OCI-LY7 (cell line): ENCODE results near the gene SLC1A4. TPM values are rescaled to one million over a fixed set of nuclear protein-coding genes. Genes with fewer than 3 reads are reported as not detected.

Source experiments
- BruUV-seq: library from RNA; stranded (reverse); fragments of 400-500 nt; replicated peaks from 2 replicates; lab custom pipeline; 2021; lab: Mats Ljungman, UMichigan
- CTCF ChIA-PET: fragments of 300-600 bp; sonication (Branson Sonifier 250); formaldehyde crosslinking; loops from one replicate; lab custom pipeline; 2022; ENCODE audit warnings: antibody characterized with exemption; ENCODE audit not compliant: unreplicated experiment; lab: Charles Lee
- POLR2A ChIA-PET: fragments of 300-600 bp; sonication (Branson Sonifier 250); formaldehyde crosslinking; loops from one replicate; lab custom pipeline; 2022; ENCODE audit warnings: antibody characterized with exemption; lab: Charles Lee
- DNase-seq: peaks from one replicate; pipeline ENCODE4 v3.0.0-alpha.2; 2015; ENCODE audit warnings: low spot score
- H2AFZ ChIP-seq: fragments of 200-600 bp; sonication (generic), shearing (Covaris generic); 2 replicates; pipeline ENCODE4 v1.6.1; 2014; ENCODE audit warnings: mild to moderate bottlenecking, antibody characterized with exemption, low read length, moderate library complexity
- H3K27ac ChIP-seq: fragments of 200-600 bp; sonication (generic); 2 replicates; pipeline ENCODE4 v1.5.1; 2014; ENCODE audit warnings: mixed run types, low read depth, mild to moderate bottlenecking, moderate library complexity, low read length, inconsistent platforms; ENCODE audit not compliant: poor library complexity, severe bottlenecking
- H3K36me3 ChIP-seq: fragments of 200-600 bp; sonication (generic); 2 replicates; pipeline ENCODE4 v1.6.1; 2014; ENCODE audit warnings: mild to moderate bottlenecking, antibody characterized with exemption, low read length, moderate library complexity, mixed read lengths; ENCODE audit not compliant: insufficient read depth
- H3K4me1 ChIP-seq: fragments of 200-600 bp; sonication (generic); 2 replicates; pipeline ENCODE4 v1.5.1; 2014; ENCODE audit warnings: mild to moderate bottlenecking, low read length; ENCODE audit not compliant: insufficient read depth, poor library complexity, severe bottlenecking
- H3K4me2 ChIP-seq: fragments of 200-600 bp; sonication (generic); 2 replicates; pipeline ENCODE4 v1.6.1; 2014; ENCODE audit warnings: mild to moderate bottlenecking, low read length
- H3K4me3 ChIP-seq: fragments of 200-600 bp; sonication (generic); 2 replicates; pipeline ENCODE4 v1.5.1; 2014; ENCODE audit warnings: mild to moderate bottlenecking, low read depth, low read length; ENCODE audit not compliant: poor library complexity, severe bottlenecking
- H3K79me2 ChIP-seq: fragments of 200-600 bp; sonication (generic); 2 replicates; pipeline ENCODE4 v1.6.1; 2016; ENCODE audit warnings: low read depth, mild to moderate bottlenecking, low read length, moderate library complexity, mixed read lengths; ENCODE audit not compliant: insufficient read depth
- H3K9me2 ChIP-seq: fragments of 200-600 bp; sonication (generic); 2 replicates; pipeline ENCODE4 v1.6.1; 2016; ENCODE audit warnings: mild to moderate bottlenecking, low read length, mixed read lengths; ENCODE audit not compliant: insufficient read depth
- H3K9me3 ChIP-seq: fragments of 200-600 bp; sonication (generic); 2 replicates; pipeline ENCODE4 v1.6.1; 2014; ENCODE audit warnings: mild to moderate bottlenecking, mixed run types, low read length, mixed read lengths
- H4K20me1 ChIP-seq: fragments of 200-600 bp; sonication (generic); 2 replicates; pipeline ENCODE4 v1.6.1; 2014; ENCODE audit warnings: mild to moderate bottlenecking, antibody characterized with exemption, low read length, moderate library complexity, mixed read lengths; ENCODE audit not compliant: insufficient read depth
- EZH2phosphoT487 ChIP-seq: fragments of 200-600 bp; sonication (generic); IDR thresholded peaks from 2 replicates; pipeline ENCODE4 v1.6.1; 2018; ENCODE audit warnings: low read depth, borderline replicate concordance, mild to moderate bottlenecking, mixed run types, antibody characterized with exemption, low read length, moderate library complexity, mixed read lengths
- intact Hi-C: fragments of 100-400 bp; cut with micrococcal nuclease; formaldehyde crosslinking; loops from one replicate; pipeline ENCODE4 v1.10.0; 2022; ENCODE audit not compliant: unreplicated experiment
- total RNA-seq, 2 experiments: library from RNA; depleted of rRNA in 1 of 2; stranded (reverse); fragments of >200 nt in 1 of 2; shearing (Covaris generic) in 1 of 2; gene quantifications; 2 replicates each; pipeline ENCODE4 v1.2.3, GENCODE V29; 2014 to 2022
- TF ChIP-seq, protein P1 (sequence below): fragments of 200-600 bp; sonication (generic); conservative IDR thresholded peaks from 2 replicates; pipeline ENCODE4 v1.5.1; 2014; ENCODE audit warnings: mild to moderate bottlenecking, antibody characterized with exemption, low read length, moderate library complexity, mixed read lengths

The SLC1A4 gene
- total RNA-seq, 2 experiments from 2014 or later: 17.2 to 31.1 TPM

DNA sequence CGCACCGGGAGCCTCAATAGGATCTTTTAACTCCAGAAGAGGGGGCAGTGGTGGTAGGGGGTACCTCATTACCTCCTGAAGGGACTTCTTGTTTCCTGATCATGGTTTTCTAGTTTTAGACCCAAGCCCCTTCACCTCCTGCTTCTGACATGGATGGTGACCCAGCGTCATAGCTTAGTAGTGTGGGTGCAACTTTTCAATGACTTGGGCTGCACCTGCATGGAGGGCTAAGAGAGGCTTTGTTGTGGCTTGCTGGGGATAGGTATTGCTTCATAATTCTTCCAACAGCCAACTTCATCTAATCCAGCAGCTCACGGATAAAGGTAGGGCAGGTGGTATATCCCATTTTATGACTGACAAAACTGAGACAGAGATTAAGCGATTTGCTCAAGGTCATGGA is 3.0 kb downstream of the SLC1A4 start:
- Histone ChIP-seq H3K4me2 (peak overlapping the region; percentile 66), H3K79me2 (peaks cover 6% of the 10 kb centered on the region; the same call in 1 of the 2 replicates), H3K36me3 (no peaks in the 10 kb centered on the region), H3K9me3 (no peaks in the 10 kb centered on the region), H2AFZ (no peak overlapping the region), H3K9me2 (no peaks in the 10 kb centered on the region), H3K4me1 (peaks cover 43% of the 10 kb centered on the region), H3K4me3 (peak overlapping the region; percentile 47), H3K27ac (no peak overlapping the region), H4K20me1 (peaks cover 29% of the 10 kb centered on the region; the same call in 1 of the 2 replicates)
- DNase-seq: peak; percentile 26
- intact Hi-C loops: no loop called here
- ChIA-PET CTCF (interaction anchor here (1.0 kb wide), 1 partner anchor 13 kb away, joined by 3 read pairs; no protein-coding TSS in a partner anchor), POLR2A (interaction anchor here (0.5 to 2.9 kb wide), 9 partner anchors 11 to 397 kb away, joined by 3 to 16 read pairs (median 4); no protein-coding TSS in a partner anchor)
- no TSS peak for BruUV-seq
- TF ChIP-seq, protein P1, sequence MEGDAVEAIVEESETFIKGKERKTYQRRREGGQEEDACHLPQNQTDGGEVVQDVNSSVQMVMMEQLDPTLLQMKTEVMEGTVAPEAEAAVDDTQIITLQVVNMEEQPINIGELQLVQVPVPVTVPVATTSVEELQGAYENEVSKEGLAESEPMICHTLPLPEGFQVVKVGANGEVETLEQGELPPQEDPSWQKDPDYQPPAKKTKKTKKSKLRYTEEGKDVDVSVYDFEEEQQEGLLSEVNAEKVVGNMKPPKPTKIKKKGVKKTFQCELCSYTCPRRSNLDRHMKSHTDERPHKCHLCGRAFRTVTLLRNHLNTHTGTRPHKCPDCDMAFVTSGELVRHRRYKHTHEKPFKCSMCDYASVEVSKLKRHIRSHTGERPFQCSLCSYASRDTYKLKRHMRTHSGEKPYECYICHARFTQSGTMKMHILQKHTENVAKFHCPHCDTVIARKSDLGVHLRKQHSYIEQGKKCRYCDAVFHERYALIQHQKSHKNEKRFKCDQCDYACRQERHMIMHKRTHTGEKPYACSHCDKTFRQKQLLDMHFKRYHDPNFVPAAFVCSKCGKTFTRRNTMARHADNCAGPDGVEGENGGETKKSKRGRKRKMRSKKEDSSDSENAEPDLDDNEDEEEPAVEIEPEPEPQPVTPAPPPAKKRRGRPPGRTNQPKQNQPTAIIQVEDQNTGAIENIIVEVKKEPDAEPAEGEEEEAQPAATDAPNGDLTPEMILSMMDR: no peak
- no peak for TF ChIP-seq EZH2phosphoT487

DNA sequence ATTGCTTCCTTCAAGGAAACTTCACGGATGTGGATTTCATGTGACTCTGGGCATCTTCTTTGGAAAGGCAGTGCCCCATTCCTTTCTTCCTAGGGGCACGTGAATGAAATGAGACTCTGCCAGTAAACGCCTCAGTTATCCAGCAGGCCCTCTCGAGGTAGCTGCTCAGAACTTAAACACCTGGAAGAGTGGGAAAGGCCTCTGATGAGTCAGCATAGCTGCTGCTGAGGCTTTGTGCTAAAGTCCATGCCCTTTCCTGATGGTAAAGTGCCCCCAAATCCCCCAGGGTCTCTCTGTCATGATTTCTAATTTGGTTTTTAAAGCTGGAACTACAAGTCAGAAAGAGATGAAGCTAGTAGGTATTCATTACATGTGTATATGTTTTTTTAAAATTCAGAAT is 3.8 kb downstream of the SLC1A4 start:
- intact Hi-C loops: no loop called here
- BruUV-seq: no TSS peak
- Histone ChIP-seq H3K4me2 (peak overlapping the region; percentile 66), H3K27ac (no peak overlapping the region), H3K9me3 (no peaks in the 10 kb centered on the region), H3K36me3 (no peaks in the 10 kb centered on the region), H4K20me1 (peaks cover 29% of the 10 kb centered on the region; the same call in 1 of the 2 replicates), H3K4me1 (peaks cover 36% of the 10 kb centered on the region), H3K9me2 (no peaks in the 10 kb centered on the region), H3K79me2 (peaks cover 6% of the 10 kb centered on the region; the same call in 1 of the 2 replicates), H2AFZ (no peak overlapping the region), H3K4me3 (peak overlapping the region; percentile 47)
- DNase-seq: no peak
- ChIA-PET POLR2A (interaction anchor here (0.6 to 2.4 kb wide), 8 partner anchors 12 to 409 kb away, joined by 3 to 6 read pairs (median 4); no protein-coding TSS in a partner anchor), CTCF (interaction anchor here (0.5 to 1.0 kb wide), 2 partner anchors 14 to 1022 kb away, joined by 3 read pairs; no protein-coding TSS in a partner anchor)
- TF ChIP-seq, protein P1: no peak
- no peak for TF ChIP-seq EZH2phosphoT487

DNA sequence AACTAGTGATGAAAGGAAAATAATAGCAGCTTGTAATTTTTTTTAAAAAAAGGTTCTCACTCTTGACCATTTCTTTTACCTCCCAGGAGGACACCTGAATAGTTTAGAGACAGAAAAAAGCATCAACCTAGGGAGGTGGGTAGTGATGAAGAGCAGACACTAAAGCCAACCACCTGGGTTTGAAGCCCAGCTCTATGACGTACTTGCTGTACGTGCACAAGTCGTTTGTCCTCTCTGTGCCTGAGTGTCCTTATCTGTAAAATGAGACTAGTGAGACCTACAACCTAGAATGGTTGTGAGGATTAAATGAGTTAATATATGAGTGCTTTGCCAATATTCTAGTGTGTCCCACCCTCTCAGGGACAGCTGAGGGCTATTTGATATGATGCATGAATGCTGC is 5.8 kb downstream of the SLC1A4 start:
- ChIA-PET CTCF (no interaction called here), POLR2A (interaction anchor here (1.1 kb wide), 1 partner anchor 79 kb away, joined by 3 read pairs; no protein-coding TSS in a partner anchor)
- no peak overlapping the region for H3K4me3 ChIP-seq
- peaks cover 26% of the 10 kb centered on the region for H3K4me1 ChIP-seq
- no peaks in the 10 kb centered on the region for H3K9me2 ChIP-seq
- peaks cover 6% of the 10 kb centered on the region; the same call in 1 of the 2 replicates for H3K79me2 ChIP-seq
- no peak overlapping the region for H2AFZ ChIP-seq
- peaks cover 29% of the 10 kb centered on the region; the same call in 1 of the 2 replicates for H4K20me1 ChIP-seq
- H3K36me3 ChIP-seq: no peaks in the 10 kb centered on the region
- BruUV-seq: no TSS peak
- H3K27ac ChIP-seq: no peak overlapping the region
- TF ChIP-seq, protein P1: no peak
- no peak for TF ChIP-seq EZH2phosphoT487
- H3K9me3 ChIP-seq: no peaks in the 10 kb centered on the region
- H3K4me2 ChIP-seq: no peak overlapping the region
- intact Hi-C loops: no loop called here
- DNase-seq: no peak
